ENCODE measurements around the gene HNRNPLL.

HNRNPLL gene

DNA sequence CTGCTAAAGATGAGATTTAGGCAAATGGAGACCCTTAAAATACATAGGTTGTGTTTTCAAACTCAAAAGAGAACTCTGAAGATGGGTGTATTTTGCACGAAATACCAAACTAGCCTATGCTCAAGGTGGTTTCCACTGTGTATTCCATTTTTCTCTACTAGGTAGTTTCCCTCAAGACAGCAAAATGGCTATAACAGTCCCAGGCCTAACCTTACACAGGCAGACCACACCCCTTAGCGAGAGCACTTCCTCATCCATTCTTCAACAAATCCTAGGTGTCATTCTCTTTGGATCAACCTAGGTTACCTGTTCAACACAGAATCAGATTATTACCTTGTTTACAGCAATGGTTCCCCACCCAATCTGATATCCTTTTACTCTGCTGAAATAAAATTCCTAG lies 42.6 kb downstream of the HNRNPLL start:
- TF ChIP-seq, protein P1, sequence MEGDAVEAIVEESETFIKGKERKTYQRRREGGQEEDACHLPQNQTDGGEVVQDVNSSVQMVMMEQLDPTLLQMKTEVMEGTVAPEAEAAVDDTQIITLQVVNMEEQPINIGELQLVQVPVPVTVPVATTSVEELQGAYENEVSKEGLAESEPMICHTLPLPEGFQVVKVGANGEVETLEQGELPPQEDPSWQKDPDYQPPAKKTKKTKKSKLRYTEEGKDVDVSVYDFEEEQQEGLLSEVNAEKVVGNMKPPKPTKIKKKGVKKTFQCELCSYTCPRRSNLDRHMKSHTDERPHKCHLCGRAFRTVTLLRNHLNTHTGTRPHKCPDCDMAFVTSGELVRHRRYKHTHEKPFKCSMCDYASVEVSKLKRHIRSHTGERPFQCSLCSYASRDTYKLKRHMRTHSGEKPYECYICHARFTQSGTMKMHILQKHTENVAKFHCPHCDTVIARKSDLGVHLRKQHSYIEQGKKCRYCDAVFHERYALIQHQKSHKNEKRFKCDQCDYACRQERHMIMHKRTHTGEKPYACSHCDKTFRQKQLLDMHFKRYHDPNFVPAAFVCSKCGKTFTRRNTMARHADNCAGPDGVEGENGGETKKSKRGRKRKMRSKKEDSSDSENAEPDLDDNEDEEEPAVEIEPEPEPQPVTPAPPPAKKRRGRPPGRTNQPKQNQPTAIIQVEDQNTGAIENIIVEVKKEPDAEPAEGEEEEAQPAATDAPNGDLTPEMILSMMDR (conservative IDR thresholded peaks at IDR 0.05; ENCODE audit: low read length): no peak
- no peak overlapping the region for H3K4me3 ChIP-seq (ENCODE audit: low read length)
- no peak for DNase-seq (ENCODE audit: low read depth)

DNA sequence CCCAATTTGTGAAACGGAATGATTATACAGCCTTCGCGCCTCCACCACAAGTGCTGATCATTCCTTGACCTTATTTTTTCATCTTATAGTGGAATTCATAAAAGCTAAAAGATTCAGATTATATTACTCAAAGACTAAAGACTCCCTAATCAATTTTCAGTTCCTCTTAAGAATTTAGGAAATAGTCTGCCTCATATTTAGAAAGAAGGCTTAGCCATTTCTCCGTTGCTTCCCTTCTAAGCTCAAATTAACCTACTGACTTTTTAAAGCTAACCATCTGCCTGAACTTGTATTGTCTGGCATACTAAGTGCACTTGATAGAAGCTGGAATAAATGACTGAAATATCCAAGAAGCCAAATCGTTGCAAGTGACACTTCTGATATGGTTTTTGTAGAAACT lies 44.7 kb downstream of the HNRNPLL start:
- DNase-seq (ENCODE audit: low read depth): no peak
- TF ChIP-seq, protein P1 (conservative IDR thresholded peaks at IDR 0.05; ENCODE audit: low read length): no peak
- no peak overlapping the region for H3K4me3 ChIP-seq (ENCODE audit: low read length)

DNA sequence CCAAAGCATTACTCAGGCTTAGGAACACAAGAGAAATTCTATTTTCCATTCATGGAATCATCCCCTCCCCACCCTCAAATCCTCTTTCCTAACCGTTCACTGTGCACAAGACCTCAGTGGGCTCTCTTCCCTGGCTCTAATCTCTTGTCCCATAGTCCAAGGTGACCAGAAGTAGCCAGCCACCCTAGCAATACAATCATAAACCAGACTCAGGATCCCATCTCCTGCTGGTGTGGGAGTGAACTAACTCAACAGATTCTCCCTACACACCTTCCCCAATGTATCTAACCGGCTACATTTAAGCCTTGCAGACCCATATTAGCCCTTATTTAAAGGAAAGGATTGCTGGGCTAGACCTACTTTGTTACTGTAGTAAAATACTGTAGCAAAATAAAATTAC lies 45.5 kb downstream of the HNRNPLL start:
- TF ChIP-seq, protein P1 (conservative IDR thresholded peaks at IDR 0.05; ENCODE audit: low read length): no peak
- H3K4me3 ChIP-seq (ENCODE audit: low read length): no peak overlapping the region
- no peak for DNase-seq (ENCODE audit: low read depth)

DNA sequence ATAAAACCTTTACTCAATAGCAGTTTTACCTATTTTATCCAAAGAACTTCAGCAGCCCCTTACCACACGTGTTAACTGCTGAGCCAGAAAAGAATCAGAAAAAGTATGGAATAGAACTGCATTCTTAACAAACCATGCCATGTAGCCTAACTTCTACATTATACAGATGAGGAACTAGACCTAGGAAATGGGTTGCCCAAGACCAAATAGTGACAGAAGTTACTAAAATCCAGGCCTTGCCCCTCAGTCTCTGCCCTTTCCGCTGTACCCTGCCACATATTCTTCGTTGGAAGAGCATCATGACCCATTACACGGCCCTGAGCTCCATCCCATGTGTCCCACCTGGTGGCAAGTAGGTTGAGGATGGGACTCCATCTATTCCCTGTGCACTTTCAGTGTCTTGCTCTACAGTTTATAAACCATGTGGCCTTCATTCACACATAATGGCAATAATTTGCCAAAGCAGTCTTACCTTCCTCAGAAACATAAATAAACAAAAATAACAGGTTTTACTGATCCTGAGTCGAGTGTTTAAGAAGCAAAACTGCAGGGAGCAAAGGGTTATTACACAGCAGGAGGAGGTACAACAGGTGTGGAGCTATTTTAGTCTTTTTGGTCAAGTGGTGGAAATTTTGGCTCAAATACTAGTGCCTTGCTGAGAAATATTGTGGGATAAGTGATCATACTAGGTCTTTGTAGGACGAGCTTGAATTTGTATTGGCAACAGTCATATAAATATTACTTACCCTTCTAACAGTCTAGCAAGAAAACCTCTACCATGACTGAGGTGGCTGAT lies 46.5 kb downstream of the HNRNPLL start:
- no peak overlapping the region for H3K4me3 ChIP-seq (ENCODE audit: low read length)
- TF ChIP-seq, protein P1 (conservative IDR thresholded peaks at IDR 0.05; ENCODE audit: low read length): no peak
- no peak for DNase-seq (ENCODE audit: low read depth)

DNA sequence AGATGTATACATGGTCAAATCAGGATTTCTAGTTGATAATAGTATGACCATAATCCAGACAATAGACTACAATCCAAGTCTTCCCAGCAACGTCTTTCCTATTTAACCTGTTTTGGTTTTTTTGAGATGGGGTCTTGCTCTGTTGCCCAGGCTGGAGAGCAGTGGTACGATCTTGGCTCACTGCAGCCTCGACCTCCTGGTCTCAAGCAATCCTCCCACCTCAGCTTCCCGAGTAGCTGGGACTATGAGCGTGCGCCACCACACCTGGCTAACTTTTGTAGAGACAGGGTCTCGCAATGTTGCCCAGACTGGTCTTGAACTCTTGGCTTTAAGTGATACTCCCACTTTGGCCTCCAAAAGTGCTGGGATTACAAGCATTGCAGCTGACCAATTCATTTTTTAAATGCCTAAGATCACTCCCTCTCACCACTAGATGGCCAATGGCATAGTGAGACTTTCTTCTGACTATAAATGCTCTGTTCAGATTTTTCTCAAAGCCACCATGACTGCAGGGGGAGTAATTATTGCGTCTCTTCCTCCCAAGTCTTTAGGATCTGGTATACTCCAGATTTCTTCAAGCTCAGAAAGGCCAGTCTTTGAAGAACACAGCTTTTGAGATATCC lies 47.6 kb downstream of the HNRNPLL start:
- TF ChIP-seq, protein P1 (conservative IDR thresholded peaks at IDR 0.05; ENCODE audit: low read length): peak; percentile 54
- no peak overlapping the region for H3K4me3 ChIP-seq (ENCODE audit: low read length)
- peak; percentile 18 for DNase-seq (ENCODE audit: low read depth)

DNA sequence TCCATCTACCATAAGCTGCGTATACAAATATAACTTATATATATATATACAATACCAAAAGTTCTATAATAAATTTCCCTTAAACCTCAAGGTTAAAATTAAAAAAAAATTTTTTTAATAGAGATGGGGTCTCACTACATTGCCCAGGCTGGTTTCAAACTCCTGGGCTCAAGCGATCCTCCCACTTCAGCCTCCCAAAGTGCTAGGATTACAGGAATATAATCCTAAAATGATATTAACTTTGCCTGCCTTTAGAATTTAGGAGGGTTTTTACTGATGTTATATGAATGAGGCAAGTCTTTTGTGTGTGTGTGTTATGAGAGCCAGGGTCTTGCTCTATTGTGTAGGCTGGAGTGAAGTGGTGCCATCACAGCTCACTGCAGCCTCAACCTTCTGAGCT lies 49.2 kb downstream of the HNRNPLL start:
- TF ChIP-seq, protein P1 (conservative IDR thresholded peaks at IDR 0.05; ENCODE audit: low read length): no peak
- no peak for DNase-seq (ENCODE audit: low read depth)
- no peak overlapping the region for H3K4me3 ChIP-seq (ENCODE audit: low read length)

DNA sequence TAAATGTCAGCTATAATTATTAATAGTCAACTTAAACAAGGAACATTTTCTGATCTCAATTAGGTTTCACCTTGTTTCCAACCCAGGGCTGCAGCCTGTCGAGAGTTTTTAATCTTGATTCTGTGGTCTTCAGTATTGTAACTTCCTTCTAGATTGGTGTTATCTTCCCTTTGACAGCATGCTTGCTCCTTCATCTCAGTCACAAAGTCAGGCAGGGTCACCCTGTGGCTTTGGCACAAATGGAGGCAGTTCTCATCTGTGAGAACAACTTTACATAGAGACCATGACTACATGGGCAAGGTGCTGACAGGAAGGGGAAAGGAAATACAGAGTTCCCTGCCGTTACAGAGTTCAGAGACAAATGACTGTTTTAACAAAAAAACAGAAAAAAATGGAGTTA lies 50.5 kb downstream of the HNRNPLL start:
- TF ChIP-seq, protein P1 (conservative IDR thresholded peaks at IDR 0.05; ENCODE audit: low read length): no peak
- DNase-seq (ENCODE audit: low read depth): no peak
- no peak overlapping the region for H3K4me3 ChIP-seq (ENCODE audit: low read length)

All from AG10803 (cell line).